NB4 (cell line): ENCODE data around the gene NTN5.
"Not testable (repeated sequence)": the region's sequence is repeated elsewhere in the genome, so short reads cannot be mapped to it uniquely, and the experiment has no call there.

Source experiments
- DNase-seq: peaks from one replicate; pipeline ENCODE4 v3.0.0; 2010; ENCODE audit warnings: low read depth
- H3K4me3 ChIP-seq: one replicate; pipeline ENCODE4 v1.5.1; 2011; ENCODE audit warnings: mild to moderate bottlenecking, low read depth, low read length, moderate library complexity
- MYC ChIP-seq: IDR thresholded peaks from 2 replicates; pipeline ENCODE4 v1.6.1; 2011; ENCODE audit warnings: low read depth, low read length
- POLR2A ChIP-seq: IDR thresholded peaks from 2 replicates; pipeline ENCODE4 v1.6.1; 2011; ENCODE audit warnings: mild to moderate bottlenecking; ENCODE audit not compliant: insufficient read length; ENCODE audit errors: extremely low read depth
- TF ChIP-seq, protein P1 (sequence below): IDR thresholded peaks from one replicate; pipeline ENCODE4 v1.5.1; 2012; ENCODE audit warnings: low read depth, low read length
- TF ChIP-seq, protein P2 (sequence below): IDR thresholded peaks from 2 replicates; pipeline ENCODE4 v1.6.1; 2011; ENCODE audit warnings: low read depth, low read length

The NTN5 gene

DNA sequence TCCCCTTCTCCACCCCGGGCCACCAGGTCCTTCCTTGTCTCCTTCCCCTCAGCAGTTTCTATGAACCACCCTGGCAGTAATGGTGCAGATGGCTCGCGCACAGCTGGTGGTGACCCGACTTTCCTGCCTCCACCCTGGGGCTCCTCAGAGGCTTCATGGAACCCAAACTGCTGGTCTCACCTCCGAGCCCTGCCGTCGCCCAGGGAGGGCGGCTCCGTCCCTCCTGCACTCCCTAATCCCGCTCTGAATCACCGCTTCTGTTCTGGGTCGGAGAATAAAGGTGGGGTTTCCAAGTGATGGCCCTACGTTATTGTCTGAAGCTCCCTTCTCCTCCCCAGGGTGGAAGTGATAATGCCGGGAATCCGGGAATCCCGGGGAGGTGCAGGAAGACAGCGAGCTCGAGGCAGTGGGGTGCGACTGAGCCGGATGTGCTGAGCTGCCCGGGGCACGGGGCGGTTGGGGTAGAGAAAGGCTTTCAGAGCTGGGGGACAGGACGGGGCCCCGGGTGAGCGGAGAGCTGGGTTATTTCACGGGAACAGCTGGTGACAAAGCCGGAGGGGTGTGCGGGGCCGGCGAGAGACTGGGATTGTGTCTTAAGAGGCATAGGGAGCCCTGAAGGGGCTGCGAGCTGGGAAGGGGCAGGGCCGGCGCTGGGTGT, 23.7 kb upstream of the NTN5 start:
- H3K4me3 ChIP-seq, result no peak overlapping the region
- TF ChIP-seq POLR2A (no peak), MYC (no peak)
- TF ChIP-seq, protein P1, sequence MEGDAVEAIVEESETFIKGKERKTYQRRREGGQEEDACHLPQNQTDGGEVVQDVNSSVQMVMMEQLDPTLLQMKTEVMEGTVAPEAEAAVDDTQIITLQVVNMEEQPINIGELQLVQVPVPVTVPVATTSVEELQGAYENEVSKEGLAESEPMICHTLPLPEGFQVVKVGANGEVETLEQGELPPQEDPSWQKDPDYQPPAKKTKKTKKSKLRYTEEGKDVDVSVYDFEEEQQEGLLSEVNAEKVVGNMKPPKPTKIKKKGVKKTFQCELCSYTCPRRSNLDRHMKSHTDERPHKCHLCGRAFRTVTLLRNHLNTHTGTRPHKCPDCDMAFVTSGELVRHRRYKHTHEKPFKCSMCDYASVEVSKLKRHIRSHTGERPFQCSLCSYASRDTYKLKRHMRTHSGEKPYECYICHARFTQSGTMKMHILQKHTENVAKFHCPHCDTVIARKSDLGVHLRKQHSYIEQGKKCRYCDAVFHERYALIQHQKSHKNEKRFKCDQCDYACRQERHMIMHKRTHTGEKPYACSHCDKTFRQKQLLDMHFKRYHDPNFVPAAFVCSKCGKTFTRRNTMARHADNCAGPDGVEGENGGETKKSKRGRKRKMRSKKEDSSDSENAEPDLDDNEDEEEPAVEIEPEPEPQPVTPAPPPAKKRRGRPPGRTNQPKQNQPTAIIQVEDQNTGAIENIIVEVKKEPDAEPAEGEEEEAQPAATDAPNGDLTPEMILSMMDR, result no peak
- TF ChIP-seq, protein P2, sequence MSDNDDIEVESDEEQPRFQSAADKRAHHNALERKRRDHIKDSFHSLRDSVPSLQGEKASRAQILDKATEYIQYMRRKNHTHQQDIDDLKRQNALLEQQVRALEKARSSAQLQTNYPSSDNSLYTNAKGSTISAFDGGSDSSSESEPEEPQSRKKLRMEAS, result no peak
- DNase-seq, result no peak

DNA sequence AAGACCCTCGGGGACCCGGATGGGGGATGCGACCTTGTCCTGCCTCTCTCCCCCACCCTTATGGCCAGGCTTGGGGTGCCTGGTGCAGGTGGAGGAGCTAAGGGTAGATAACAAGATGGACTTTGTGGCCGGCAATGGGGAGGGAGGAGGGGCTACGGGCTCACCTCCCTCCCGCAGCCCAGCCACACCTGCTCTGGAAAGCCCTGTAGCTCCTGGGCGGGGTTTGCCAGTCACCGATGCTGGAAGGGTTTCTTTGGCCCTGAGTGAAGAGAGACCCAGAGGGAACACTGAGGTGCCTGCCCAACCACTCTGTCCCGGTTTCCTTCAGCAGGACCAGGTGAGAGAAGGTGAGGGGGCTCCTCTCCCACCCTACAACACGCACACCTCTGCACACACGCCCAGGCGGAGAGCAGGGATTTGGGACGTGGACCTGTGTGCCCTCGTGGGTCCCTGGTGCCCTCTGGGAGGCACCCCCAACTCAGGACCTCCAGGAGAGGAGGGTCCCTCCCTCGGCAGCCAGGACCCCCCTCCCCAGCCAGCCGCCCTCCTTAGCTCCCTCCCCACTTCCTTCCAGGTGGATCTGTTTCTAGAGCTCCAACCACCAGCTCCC, 23.0 kb upstream of the NTN5 start, which contains the start of gene FUT2:
TSS of gene FUT2 (plus strand) at position 229 of the 610 bp plus-strand sequence. CDS start 6,986 bp downstream, outside the sequence.
- no peak for DNase-seq
- TF ChIP-seq POLR2A (no peak), MYC (no peak)
- TF ChIP-seq, protein P2, result no peak
- H3K4me3 ChIP-seq, result no peak within 1 kb of the TSS

DNA sequence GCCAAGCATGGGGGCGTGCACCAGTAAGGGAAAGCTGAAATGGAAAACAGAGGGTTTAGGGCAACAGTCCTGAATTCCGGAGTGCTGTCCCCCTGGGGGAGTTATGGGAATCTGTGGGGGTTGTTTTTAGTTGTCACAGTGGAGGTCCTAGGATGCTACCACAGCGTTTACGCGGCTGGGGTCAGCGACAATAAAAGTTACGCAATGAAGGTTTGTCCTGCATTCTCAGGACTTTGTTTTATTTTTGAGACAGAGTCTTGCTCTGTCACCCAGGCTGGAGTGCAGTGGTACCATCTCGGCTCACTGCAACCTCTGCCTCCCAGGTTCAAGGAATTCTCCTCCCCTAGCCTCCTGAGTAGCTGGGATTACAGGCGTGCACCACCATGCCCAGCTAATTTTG, 20.8 kb upstream of the NTN5 start:
- not testable (repeated sequence) for H3K4me3 ChIP-seq
- peak; percentile 29 for DNase-seq

DNA sequence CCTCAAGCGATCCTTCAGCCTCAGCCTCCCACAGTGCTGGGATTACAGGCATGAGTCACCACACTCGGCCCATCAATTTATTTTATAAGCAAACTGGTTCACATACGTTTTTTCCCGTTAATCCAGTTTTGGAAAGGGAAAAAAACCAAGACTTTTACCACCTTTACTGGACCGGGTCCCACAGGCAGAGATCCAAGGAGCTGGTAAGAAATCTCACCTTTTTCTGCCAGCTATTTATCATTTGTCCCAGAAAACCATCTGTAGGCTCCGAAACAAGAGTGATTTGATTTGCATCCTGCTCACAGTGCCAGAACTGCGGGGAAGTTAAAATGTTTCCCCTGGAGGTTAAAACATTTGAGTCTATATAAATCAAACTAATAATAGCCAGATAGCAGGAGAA, 16.6 kb upstream of the NTN5 start:
- no peak for DNase-seq
- no peak overlapping the region for H3K4me3 ChIP-seq

DNA sequence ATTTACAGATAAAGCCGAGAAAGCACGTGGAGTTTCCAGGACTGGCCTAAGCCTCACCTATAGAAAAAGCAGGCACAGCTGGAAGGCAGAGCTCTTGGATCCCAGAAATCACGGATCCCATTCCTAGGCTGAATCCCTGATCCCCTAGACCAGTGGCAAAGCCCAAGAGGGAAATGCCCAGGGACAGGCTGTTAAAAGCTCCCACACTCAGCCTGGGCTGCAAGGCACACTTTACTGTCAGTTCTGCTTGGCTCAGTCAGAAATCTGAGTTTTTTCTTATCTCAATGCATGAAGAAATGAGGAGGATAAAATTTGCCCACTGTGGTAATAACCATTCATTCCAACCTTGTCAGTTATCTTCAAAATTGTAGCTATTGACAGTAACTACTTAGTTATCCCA, 15.0 kb upstream of the NTN5 start:
- H3K4me3 ChIP-seq, result no peak overlapping the region
- DNase-seq, result no peak
- TF ChIP-seq, protein P1, result no peak

More for the DNA sequence above, 16.6 kb upstream of the NTN5 start:
- TF ChIP-seq MYC, result no peak
- TF ChIP-seq, protein P1, result peak; percentile 1

DNA sequence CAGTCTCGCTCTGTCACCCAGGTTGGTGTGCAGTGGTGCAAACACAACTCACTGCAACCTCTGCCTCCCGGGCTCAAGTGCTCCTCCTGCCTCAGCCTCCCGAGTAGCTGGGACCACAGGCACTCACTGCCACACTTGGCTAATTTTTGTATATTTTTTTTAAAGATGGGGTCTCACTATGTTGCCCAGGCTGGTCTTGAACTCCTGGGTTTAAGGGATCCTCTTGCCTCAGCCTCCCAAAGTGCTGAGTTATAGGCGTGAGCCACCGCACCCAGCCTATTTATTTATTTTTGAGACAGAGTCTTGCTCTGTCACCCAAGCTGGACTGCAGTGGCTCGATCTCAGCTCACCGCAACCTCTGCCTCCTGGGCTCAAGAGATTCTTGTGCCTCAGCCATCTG, 13.8 kb upstream of the NTN5 start:
- DNase-seq, H3K4me3 ChIP-seq: not testable (repeated sequence)

DNA sequence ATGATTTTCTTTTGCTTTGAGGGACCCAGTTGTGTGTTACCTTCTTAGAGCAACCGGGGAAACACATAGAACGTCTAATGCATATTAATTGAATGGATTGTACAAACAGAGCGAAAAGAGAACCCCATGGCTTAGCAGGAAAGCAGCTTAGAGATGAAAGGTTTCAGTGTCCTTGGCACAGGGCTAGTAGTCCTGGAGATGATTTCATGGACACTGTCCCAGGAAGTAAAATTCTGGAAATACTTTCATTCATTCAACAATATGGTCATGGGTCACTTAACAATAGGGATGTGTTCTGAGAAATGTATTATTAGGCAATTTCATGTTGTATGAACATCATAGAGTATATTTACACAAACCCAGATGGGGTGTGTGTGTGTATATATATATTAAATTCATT, 13.3 kb upstream of the NTN5 start:
- TF ChIP-seq MYC (no peak), POLR2A (no peak)
- TF ChIP-seq, protein P1, result no peak
- TF ChIP-seq, protein P2, result no peak
- no peak overlapping the region for H3K4me3 ChIP-seq
- DNase-seq, result no peak

DNA sequence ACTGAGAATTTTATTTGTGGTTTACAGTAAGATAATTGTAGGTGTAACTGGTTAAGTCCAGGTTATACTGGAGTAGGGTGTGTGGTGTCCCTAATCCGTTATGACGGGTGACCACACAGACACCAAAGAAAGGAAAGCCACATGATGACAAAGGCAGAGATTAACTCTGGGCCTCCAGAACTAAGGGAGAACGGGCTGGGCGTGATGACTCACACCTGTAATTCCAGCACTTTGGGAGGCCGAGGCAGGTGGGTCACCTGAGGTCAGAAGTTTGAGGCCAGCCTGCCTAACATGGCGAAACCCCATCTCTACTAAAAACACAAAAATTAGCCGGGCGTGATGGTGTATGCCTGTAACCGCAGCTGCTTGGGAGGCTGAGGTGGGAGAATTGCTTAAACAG, 12.8 kb upstream of the NTN5 start:
- DNase-seq, result no peak
- TF ChIP-seq, protein P2, result no peak
- TF ChIP-seq, protein P1, result no peak
- TF ChIP-seq MYC (no peak), POLR2A (no peak)
- no peak overlapping the region for H3K4me3 ChIP-seq
